ENCODE measurements around the gene NPAS3. TPM values are rescaled to one million over a fixed set of nuclear protein-coding genes. Genes with fewer than 3 reads are reported as not detected.

Gene NPAS3
- total and polyA plus RNA-seq, 7 donors, result 0.04 to 1.5 (median 0.39) TPM

DNA sequence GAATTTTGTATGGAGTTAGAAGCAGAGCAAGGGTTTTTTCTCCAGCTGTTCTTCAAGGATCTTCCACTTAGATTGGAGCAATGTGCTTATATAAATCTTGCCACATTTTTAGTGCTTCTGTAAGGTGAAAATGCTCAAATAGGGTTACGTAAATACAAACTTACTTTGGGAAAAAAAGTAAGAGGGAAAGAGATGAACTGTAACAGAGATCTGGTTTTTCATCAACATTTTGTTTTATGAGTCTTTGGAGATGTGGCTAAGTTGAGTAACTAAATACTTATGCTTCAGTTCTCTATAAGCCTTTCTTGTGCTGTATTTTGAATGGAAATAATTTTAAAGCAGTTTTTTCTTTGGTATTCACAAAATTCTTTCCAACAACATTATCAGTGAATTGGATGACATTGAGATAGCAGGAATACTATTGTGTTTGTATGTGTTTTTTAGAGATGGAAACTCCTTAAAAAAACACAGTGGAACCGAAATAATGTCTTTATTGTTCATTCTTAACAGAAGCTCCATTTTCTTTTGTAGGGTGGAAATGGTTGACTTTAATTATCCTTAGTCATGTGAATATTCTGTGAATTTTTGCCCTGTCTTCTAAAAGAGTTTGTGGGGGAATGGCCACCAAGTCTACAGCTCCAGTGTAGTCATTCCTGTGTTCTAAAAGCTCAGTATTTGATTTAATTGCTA is 45.7 kb downstream of the NPAS3 start:
- intact Hi-C loops (cut with DNase I), result no loop called here
- Histone ChIP-seq H3K9me3 (no peaks in the 10 kb centered on the region), H3K4me3 (no peak overlapping the region), H3K36me3 (ENCODE audit: insufficient read depth in 1 of 2, low read depth in 1 of 2) (no peaks in the 10 kb centered on the region), H3K4me1 (peaks cover 20% of the 10 kb centered on the region), H3K27me3 (ENCODE audit: insufficient read depth in 3 of 3, low read length in 2 of 3) (no peaks in the 10 kb centered on the region), H3K27ac (no peak overlapping the region)
- DNase-seq, result no peak
- no peak for TF ChIP-seq CTCF (IDR thresholded peaks at IDR 0.05)
- WGBS, 3 donors, result 92% methylated on average over 2 of the region's 2 CpGs
- no peak for ATAC-seq

DNA sequence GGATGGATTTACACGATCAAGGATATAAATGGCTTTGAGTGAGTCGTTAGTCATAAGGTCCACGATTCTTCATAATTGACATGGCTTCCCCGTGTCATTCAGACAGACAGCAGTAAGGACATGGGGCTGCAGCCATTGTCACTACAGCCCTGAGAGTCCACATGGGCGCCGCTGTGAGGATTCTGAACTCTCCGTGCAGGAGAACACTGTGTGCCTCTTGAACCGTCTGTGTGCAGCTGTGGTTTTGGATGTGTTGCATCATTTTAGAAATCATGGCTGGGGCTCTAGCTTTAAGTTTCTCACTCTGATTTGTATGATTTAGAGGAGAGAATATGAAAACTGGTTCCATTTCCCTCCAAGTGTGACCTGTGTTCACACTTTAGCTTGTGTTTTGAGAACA is 47.2 kb downstream of the NPAS3 start:
- Histone ChIP-seq H3K27me3 (ENCODE audit: insufficient read depth in 3 of 3, low read length in 2 of 3) (no peaks in the 10 kb centered on the region), H3K4me1 (peaks cover 11% of the 10 kb centered on the region), H3K36me3 (ENCODE audit: insufficient read depth in 1 of 2, low read depth in 1 of 2) (no peaks in the 10 kb centered on the region), H3K27ac (no peak overlapping the region), H3K9me3 (no peaks in the 10 kb centered on the region), H3K4me3 (peak overlapping the region; percentile 29)
- peak; percentile 44 to 95 (median 76) for ATAC-seq
- intact Hi-C loops (cut with DNase I), result no loop called here
- WGBS, 3 donors, result 33 to 52% (median 45%) methylated on average over 8 of the region's 8 CpGs
- peak in 1 of 2 donors; percentile 53 for DNase-seq
- TF ChIP-seq CTCF (IDR thresholded peaks at IDR 0.05), result no peak

- no peak overlapping the region for H3K4me3 ChIP-seq
- H3K36me3 ChIP-seq (ENCODE audit: insufficient read depth in 1 of 2, low read depth in 1 of 2), result no peaks in the 10 kb centered on the region
- ATAC-seq (peak in 2 of 4 donors; percentile 42 to 68), DNase-seq (peak in 1 of 2 donors; percentile 11)
- no peaks in the 10 kb centered on the region for H3K27me3 ChIP-seq (ENCODE audit: insufficient read depth in 3 of 3, low read length in 2 of 3)
- WGBS, 3 donors, result 33 to 53% (median 41%) methylated on average over 7 of the region's 7 CpGs
- peaks cover 7% of the 10 kb centered on the region for H3K4me1 ChIP-seq
- H3K9me3 ChIP-seq, result no peaks in the 10 kb centered on the region
- intact Hi-C loops (cut with DNase I), result no loop called here
- TF ChIP-seq CTCF (IDR thresholded peaks at IDR 0.05), result no peak
- H3K27ac ChIP-seq, result no peak overlapping the region
Measured at GRCh38 chr14:32986791-32987540, 48.3 kb downstream of the NPAS3 start.

DNA sequence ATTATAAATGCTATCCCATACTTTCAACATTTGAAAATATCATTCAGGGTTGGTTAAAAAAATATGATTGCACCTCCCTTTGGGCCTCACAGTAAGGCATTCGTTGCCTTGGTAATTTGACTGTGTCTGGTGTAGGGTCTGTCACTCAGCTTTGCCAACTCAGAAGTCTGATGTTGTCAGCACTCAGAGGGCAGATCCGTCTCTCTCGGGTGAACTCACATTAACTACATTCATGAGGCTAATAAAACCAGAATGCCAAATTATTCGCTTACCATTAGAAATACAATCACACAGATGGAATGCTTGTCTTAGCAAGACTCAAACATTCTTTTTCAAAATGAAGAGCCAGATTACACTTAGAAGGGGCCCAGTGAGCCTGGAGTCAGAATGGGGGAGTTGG is 53.0 kb downstream of the NPAS3 start:
- Histone ChIP-seq H3K4me3 (no peak overlapping the region), H3K9me3 (no peaks in the 10 kb centered on the region), H3K27ac (no peak overlapping the region), H3K36me3 (ENCODE audit: insufficient read depth in 1 of 2, low read depth in 1 of 2) (no peaks in the 10 kb centered on the region), H3K4me1 (no peaks in the 10 kb centered on the region), H3K27me3 (ENCODE audit: insufficient read depth in 3 of 3, low read length in 2 of 3) (no peaks in the 10 kb centered on the region)
- intact Hi-C loops (cut with DNase I), result no loop called here
- TF ChIP-seq CTCF (IDR thresholded peaks at IDR 0.05), result no peak
- 58 to 79% (median 66%) methylated on average over 4 of the region's 4 CpGs for WGBS, 3 donors
- DNase-seq (no peak), ATAC-seq (no peak)

All from psoas muscle (tissue), 8 donors.